PC-3 (cell line): ENCODE results near the gene INPP5K.

Experiments
- CTCF ChIP-seq: fragments of 300-600 bp; sonication (generic); conservative IDR thresholded peaks from 2 replicates; pipeline ENCODE4 v1.5.1; 2017; ENCODE audit warnings: antibody characterized with exemption, low read depth, mild to moderate bottlenecking, low read length
- EZH2 ChIP-seq: fragments of 300-600 bp; sonication (generic); IDR thresholded peaks from one replicate; pipeline ENCODE4 v1.6.1; 2017; ENCODE audit warnings: antibody characterized with exemption, mild to moderate bottlenecking, low read length; ENCODE audit not compliant: unreplicated experiment
- EZH2phosphoT487 ChIP-seq: fragments of 300-600 bp; sonication (generic); IDR thresholded peaks from 2 replicates; pipeline ENCODE4 v1.6.1; 2018; ENCODE audit warnings: mild to moderate bottlenecking, antibody characterized with exemption, low read length, borderline replicate concordance

GRCh38 chr17:1542316-1542715, 25.9 kb upstream of the INPP5K start:
- TF ChIP-seq CTCF: no peak
- no peak for TF ChIP-seq EZH2phosphoT487
- no peak for TF ChIP-seq EZH2
